ENCODE measurements around the gene SCNN1G. TPM values are rescaled to one million over a fixed set of nuclear protein-coding genes. Genes with fewer than 3 reads are reported as not detected.

Gene SCNN1G
- total and polyA plus RNA-seq, 9 of the 15 experiments (the other 6 are each of a cell fraction or from before 2014, with no cell fraction given) = not detected

- TF ChIP-seq, protein P1, sequence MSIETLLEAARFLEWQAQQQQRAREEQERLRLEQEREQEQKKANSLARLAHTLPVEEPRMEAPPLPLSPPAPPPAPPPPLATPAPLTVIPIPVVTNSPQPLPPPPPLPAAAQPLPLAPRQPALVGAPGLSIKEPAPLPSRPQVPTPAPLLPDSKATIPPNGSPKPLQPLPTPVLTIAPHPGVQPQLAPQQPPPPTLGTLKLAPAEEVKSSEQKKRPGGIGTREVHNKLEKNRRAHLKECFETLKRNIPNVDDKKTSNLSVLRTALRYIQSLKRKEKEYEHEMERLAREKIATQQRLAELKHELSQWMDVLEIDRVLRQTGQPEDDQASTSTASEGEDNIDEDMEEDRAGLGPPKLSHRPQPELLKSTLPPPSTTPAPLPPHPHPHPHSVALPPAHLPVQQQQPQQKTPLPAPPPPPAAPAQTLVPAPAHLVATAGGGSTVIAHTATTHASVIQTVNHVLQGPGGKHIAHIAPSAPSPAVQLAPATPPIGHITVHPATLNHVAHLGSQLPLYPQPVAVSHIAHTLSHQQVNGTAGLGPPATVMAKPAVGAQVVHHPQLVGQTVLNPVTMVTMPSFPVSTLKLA (conservative IDR thresholded peaks at IDR 0.05) = peak in 1 of 2 experiments; percentile 62; a peak in 2 of 4 replicates
- TF ChIP-seq CBFA2T2 (conservative IDR thresholded peaks at IDR 0.05) = peak; percentile 67
- TF ChIP-seq CBFB (CRISPR knock-in tag; IDR thresholded peaks at IDR 0.05) = no peak
- TF ChIP-seq ZNF263 (CRISPR knock-in tag; IDR thresholded peaks at IDR 0.05; ENCODE audit: borderline replicate concordance) = no peak
- TF ChIP-seq FOXJ2 (tag; IDR thresholded peaks at IDR 0.05) = peak; percentile 50; the same call in 1 of the 2 replicates
- no peak for TF ChIP-seq SNIP1 (IDR thresholded peaks at IDR 0.05; ENCODE audit: low read depth)
- TF ChIP-seq RNF219 (CRISPR knock-in tag; IDR thresholded peaks at IDR 0.05) = no peak
- no peak for TF ChIP-seq TFAM (CRISPR knock-in tag; conservative IDR thresholded peaks at IDR 0.05)
- TF ChIP-seq FOXJ3 (CRISPR knock-in tag; IDR thresholded peaks at IDR 0.05) = no peak
- peak; percentile 71; the same call in 1 of the 2 replicates for TF ChIP-seq HDAC8 (tag; IDR thresholded peaks at IDR 0.05)
- TF ChIP-seq E2F3 (CRISPR knock-in tag; IDR thresholded peaks at IDR 0.05) = peak; percentile 83
- TF ChIP-seq, protein P2, sequence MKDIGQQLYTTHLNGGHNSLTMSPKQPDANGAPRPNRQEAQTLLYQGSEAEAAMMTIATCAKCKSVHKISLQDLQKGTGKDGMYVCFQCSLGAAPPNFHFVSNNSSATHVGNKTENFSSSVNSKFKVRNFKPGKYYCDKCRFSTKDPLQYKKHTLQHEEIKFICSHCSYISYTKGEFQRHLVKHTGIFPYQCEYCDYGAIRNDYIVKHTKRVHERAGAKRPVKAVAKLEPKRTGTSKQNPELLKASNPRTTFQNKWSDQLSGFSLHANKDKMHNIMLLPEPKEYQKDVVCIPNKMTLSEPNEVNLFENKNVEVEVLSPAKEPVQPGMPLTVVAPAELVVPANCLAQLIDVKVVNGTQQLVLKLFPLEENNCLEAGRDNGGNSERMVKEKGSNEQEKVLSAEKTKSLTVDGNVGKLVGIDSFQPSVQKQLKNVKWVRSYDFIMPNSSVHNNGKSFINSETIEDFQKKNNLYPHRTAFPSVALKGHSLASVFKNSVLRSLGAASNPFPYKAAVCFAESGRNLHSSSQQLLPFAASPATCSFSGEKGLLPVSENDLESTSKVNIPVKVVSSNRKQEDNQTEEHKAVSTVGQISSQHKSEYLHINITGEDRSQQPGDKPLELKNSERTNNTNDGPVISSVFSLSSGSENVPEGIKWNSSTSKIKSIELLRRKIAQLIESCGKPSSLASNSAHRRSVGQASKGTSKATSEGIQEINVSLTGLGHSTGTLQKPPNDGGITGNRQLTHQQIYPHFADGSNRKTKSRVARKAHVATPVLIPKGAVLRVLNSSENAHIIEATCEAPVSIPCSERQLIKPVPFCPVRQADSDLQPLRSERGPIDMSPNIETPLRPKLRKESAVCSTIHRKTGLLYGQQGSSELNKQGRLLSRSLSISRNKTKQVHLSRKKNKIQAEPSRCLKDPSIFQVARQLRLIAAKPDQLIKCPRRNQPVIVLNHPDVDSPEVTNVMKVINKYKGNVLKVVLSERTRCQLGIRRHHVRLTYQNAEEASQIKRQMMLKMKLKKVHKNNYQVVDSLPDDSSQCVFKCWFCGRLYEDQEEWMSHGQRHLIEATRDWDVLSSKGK (CRISPR knock-in tag; IDR thresholded peaks at IDR 0.05) = no peak
- peak; percentile 62; the same call in 1 of the 2 replicates for TF ChIP-seq ZNF668 (CRISPR knock-in tag; IDR thresholded peaks at IDR 0.05)
- TF ChIP-seq RERE (CRISPR knock-in tag; IDR thresholded peaks at IDR 0.05; ENCODE audit: borderline replicate concordance) = no peak
- TF ChIP-seq NR2F6 (CRISPR knock-in tag; IDR thresholded peaks at IDR 0.05) = no peak
These were observed 33.1 kb upstream of the SCNN1G start, which contains the start of gene USP31 (continued) for GRCh38 chr16:23149267-23149992.
